GM18873 (cell line): Measurements from ENCODE around the gene ZNF33B.
"Not testable (repeated sequence)": the region's sequence is repeated elsewhere in the genome, so short reads cannot be mapped to it uniquely, and the experiment has no call there.

ENCODE experiments used
- ATAC-seq: cut with Tn5 transposase; IDR thresholded peaks from one replicate; pipeline ENCODE4 v1.9.1; 2021; ENCODE audit warnings: mild to moderate bottlenecking, moderate library complexity, moderate number of reproducible peaks; ENCODE audit not compliant: unreplicated experiment, low FRiP score

The ZNF33B gene

GRCh38 chr10:42618424-42618823 lies 19.9 kb downstream of the ZNF33B start:
- ATAC-seq, result no peak

- ATAC-seq, result no peak
Measured at GRCh38 chr10:42615419-42615818, 23.0 kb downstream of the ZNF33B start.

GRCh38 chr10:42609872-42610271 lies 28.5 kb downstream of the ZNF33B start:
- no peak for ATAC-seq

- no peak for ATAC-seq
Measured at GRCh38 chr10:42598249-42598873, 40.0 kb downstream of the ZNF33B start.

GRCh38 chr10:42596196-42596595 lies 42.2 kb downstream of the ZNF33B start:
- no peak for ATAC-seq

- ATAC-seq, result no peak
Measured at GRCh38 chr10:42594246-42594650, 44.1 kb downstream of the ZNF33B start.

GRCh38 chr10:42593284-42593683 lies 45.1 kb downstream of the ZNF33B start:
- no peak for ATAC-seq

GRCh38 chr10:42583828-42584227 lies 54.5 kb downstream of the ZNF33B start:
- no peak for ATAC-seq

GRCh38 chr10:42578019-42578418 lies 60.4 kb downstream of the ZNF33B start:
- ATAC-seq, result no peak

GRCh38 chr10:42576338-42576737 lies 62.0 kb downstream of the ZNF33B start:
- ATAC-seq, result no peak

- ATAC-seq, result no peak
Measured at GRCh38 chr10:42574336-42574735, 64.0 kb downstream of the ZNF33B start.

GRCh38 chr10:42556931-42557330 lies 81.4 kb downstream of the ZNF33B start:
- ATAC-seq, result no peak

- not testable (repeated sequence) for ATAC-seq
Measured at GRCh38 chr10:42553576-42553975, 84.8 kb downstream of the ZNF33B start.

- ATAC-seq, result peak; percentile 27
Measured at GRCh38 chr10:42553064-42553407, 85.3 kb downstream of the ZNF33B start.

GRCh38 chr10:42552188-42553063 lies 85.9 kb downstream of the ZNF33B start:
- peak; percentile 93 for ATAC-seq

- ATAC-seq, result no peak
Measured at GRCh38 chr10:42551582-42552187, 86.7 kb downstream of the ZNF33B start.

- ATAC-seq, result no peak
Measured at GRCh38 chr10:42549851-42550250, 88.5 kb downstream of the ZNF33B start.

GRCh38 chr10:42548254-42548653 lies 90.1 kb downstream of the ZNF33B start:
- ATAC-seq, result no peak

GRCh38 chr10:42544945-42545344 lies 93.4 kb downstream of the ZNF33B start:
- no peak for ATAC-seq

GRCh38 chr10:42543840-42544372 lies 94.5 kb downstream of the ZNF33B start:
- no peak for ATAC-seq
